Cortex of kidney (tissue), 1 donor: ENCODE measurements around the gene HADH.

Experiments
- DNase-seq: peaks from one replicate; lab custom pipeline; 2025; lab: John Stamatoyannopoulos, UW

The HADH gene

GRCh38 chr4:108058685-108059440, 69.2 kb downstream of the HADH start:
- no peak for DNase-seq

GRCh38 chr4:108060164-108060563, 70.5 kb downstream of the HADH start:
- DNase-seq: no peak

GRCh38 chr4:108060686-108061321, 71.1 kb downstream of the HADH start:
- DNase-seq: no peak

- no peak for DNase-seq
Measured at GRCh38 chr4:108068442-108068841, 78.8 kb downstream of the HADH start.

GRCh38 chr4:108070775-108071174, 81.1 kb downstream of the HADH start:
- DNase-seq: no peak

- no peak for DNase-seq
Measured at GRCh38 chr4:108072300-108072699, 82.6 kb downstream of the HADH start.

GRCh38 chr4:108078024-108078733, 88.5 kb downstream of the HADH start:
- no peak for DNase-seq

GRCh38 chr4:108080747-108081146, 91.1 kb downstream of the HADH start:
- DNase-seq: no peak

GRCh38 chr4:108081256-108081655, 91.6 kb downstream of the HADH start:
- DNase-seq: no peak
